ENCODE measurements around the gene KIFC3. TPM values are rescaled to one million over a fixed set of nuclear protein-coding genes. Genes with fewer than 3 reads are reported as not detected.

The KIFC3 gene
- total RNA-seq, 1 donor from 2014 or later, result 96.9 TPM

- DNase-seq (ENCODE audit: low read depth) (no peak), FAIRE-seq (no peak)
- H3K4me1 Mint-ChIP-seq (ENCODE audit: low read depth, unreplicated experiment), result peaks cover 6% of the 10 kb centered on the region
- H3K79me2 ChIP-seq (ENCODE audit: insufficient read depth, low read length), result no peaks in the 10 kb centered on the region
- no peak for TF ChIP-seq EZH2 (IDR thresholded peaks at IDR 0.05; ENCODE audit: insufficient read depth, low read length)
- no peak overlapping the region for H2AFZ ChIP-seq (ENCODE audit: low read depth, low read length)
- H3K9ac ChIP-seq (ENCODE audit: low read length), result no peak overlapping the region
- H3K27me3 Mint-ChIP-seq (ENCODE audit: low read depth, unreplicated experiment), result no peaks in the 10 kb centered on the region
- no peaks in the 10 kb centered on the region for H3K4me1 ChIP-seq (ENCODE audit: insufficient read depth, low read length)
- H3K27ac Mint-ChIP-seq (ENCODE audit: unreplicated experiment), result no peak overlapping the region
- peaks cover 17% of the 10 kb centered on the region for H4K20me1 ChIP-seq (ENCODE audit: insufficient read depth, low read length)
- no peak overlapping the region for H3K4me3 ChIP-seq (ENCODE audit: insufficient read depth, low read depth, low read length)
- peaks cover 12% of the 10 kb centered on the region for H3K36me3 Mint-ChIP-seq (ENCODE audit: low read depth, unreplicated experiment)
- no peak overlapping the region for H3K4me2 ChIP-seq (ENCODE audit: low read length)
- H3K4me3 Mint-ChIP-seq (ENCODE audit: unreplicated experiment), result peak overlapping the region; percentile 40
- H3K9me3 Mint-ChIP-seq (ENCODE audit: unreplicated experiment), result no peaks in the 10 kb centered on the region
- H3K27me3 ChIP-seq (ENCODE audit: insufficient read depth, low read length), result no peaks in the 10 kb centered on the region
- no peaks in the 10 kb centered on the region for H3K36me3 ChIP-seq (ENCODE audit: insufficient read depth, low read length)
- H3K9me3 ChIP-seq (ENCODE audit: insufficient read depth, low read depth, low read length), result no peaks in the 10 kb centered on the region
- H3K27ac ChIP-seq (ENCODE audit: low read depth, low read length), result no peak overlapping the region
Observed at GRCh38 chr16:57755061-57755684, 47.1 kb downstream of the KIFC3 start.

GRCh38 chr16:57754354-57755060 lies 47.8 kb downstream of the KIFC3 start:
- Histone ChIP-seq H4K20me1 (ENCODE audit: insufficient read depth, low read length) (peaks cover 19% of the 10 kb centered on the region), H3K27ac (ENCODE audit: low read depth, low read length) (no peak overlapping the region), H3K27me3 (ENCODE audit: insufficient read depth, low read length) (no peaks in the 10 kb centered on the region), H3K79me2 (ENCODE audit: insufficient read depth, low read length) (no peaks in the 10 kb centered on the region), H3K4me2 (ENCODE audit: low read length) (no peak overlapping the region), H3K36me3 (ENCODE audit: insufficient read depth, low read length) (no peaks in the 10 kb centered on the region), H3K4me1 (ENCODE audit: insufficient read depth, low read length) (no peaks in the 10 kb centered on the region), H3K9ac (ENCODE audit: low read length) (no peak overlapping the region), H2AFZ (ENCODE audit: low read depth, low read length) (no peak overlapping the region), H3K9me3 (ENCODE audit: insufficient read depth, low read depth, low read length) (no peaks in the 10 kb centered on the region), H3K4me3 (ENCODE audit: insufficient read depth, low read depth, low read length) (no peak overlapping the region)
- no peak for DNase-seq (ENCODE audit: low read depth)
- TF ChIP-seq EZH2 (IDR thresholded peaks at IDR 0.05; ENCODE audit: insufficient read depth, low read length), result no peak
- TF ChIP-seq CTCF (IDR thresholded peaks at IDR 0.05; ENCODE audit: insufficient read depth, low read depth, low read length), result no peak
- Mint-ChIP-seq H3K9me3 (ENCODE audit: unreplicated experiment) (no peaks in the 10 kb centered on the region), H3K4me1 (ENCODE audit: low read depth, unreplicated experiment) (peaks cover 2% of the 10 kb centered on the region), H3K27ac (ENCODE audit: unreplicated experiment) (peak overlapping the region; percentile 34), H3K4me3 (ENCODE audit: unreplicated experiment) (no peak overlapping the region), H3K36me3 (ENCODE audit: low read depth, unreplicated experiment) (peaks cover 8% of the 10 kb centered on the region), H3K27me3 (ENCODE audit: low read depth, unreplicated experiment) (no peaks in the 10 kb centered on the region)
- no peak for FAIRE-seq

GRCh38 chr16:57753448-57754353 lies 48.6 kb downstream of the KIFC3 start:
- H3K36me3 ChIP-seq (ENCODE audit: insufficient read depth, low read length), result no peaks in the 10 kb centered on the region
- Mint-ChIP-seq H3K27me3 (ENCODE audit: low read depth, unreplicated experiment) (no peaks in the 10 kb centered on the region), H3K36me3 (ENCODE audit: low read depth, unreplicated experiment) (peaks cover 15% of the 10 kb centered on the region), H3K9me3 (ENCODE audit: unreplicated experiment) (no peaks in the 10 kb centered on the region), H3K4me3 (ENCODE audit: unreplicated experiment) (no peak overlapping the region), H3K27ac (ENCODE audit: unreplicated experiment) (peak overlapping the region; percentile 34), H3K4me1 (ENCODE audit: low read depth, unreplicated experiment) (peaks cover 2% of the 10 kb centered on the region)
- FAIRE-seq (no peak), DNase-seq (ENCODE audit: low read depth) (no peak)
- TF ChIP-seq EZH2 (IDR thresholded peaks at IDR 0.05; ENCODE audit: insufficient read depth, low read length) (no peak), CTCF (IDR thresholded peaks at IDR 0.05; ENCODE audit: insufficient read depth, low read depth, low read length) (no peak)
- no peaks in the 10 kb centered on the region for H3K9me3 ChIP-seq (ENCODE audit: insufficient read depth, low read depth, low read length)
- no peak overlapping the region for H3K27ac ChIP-seq (ENCODE audit: low read depth, low read length)
- no peak overlapping the region for H3K4me2 ChIP-seq (ENCODE audit: low read length)
- no peaks in the 10 kb centered on the region for H3K27me3 ChIP-seq (ENCODE audit: insufficient read depth, low read length)
- H4K20me1 ChIP-seq (ENCODE audit: insufficient read depth, low read length), result peaks cover 19% of the 10 kb centered on the region
- no peak overlapping the region for H3K9ac ChIP-seq (ENCODE audit: low read length)
- H3K4me1 ChIP-seq (ENCODE audit: insufficient read depth, low read length), result no peaks in the 10 kb centered on the region
- H2AFZ ChIP-seq (ENCODE audit: low read depth, low read length), result no peak overlapping the region
- no peaks in the 10 kb centered on the region for H3K79me2 ChIP-seq (ENCODE audit: insufficient read depth, low read length)
- H3K4me3 ChIP-seq (ENCODE audit: insufficient read depth, low read depth, low read length), result no peak overlapping the region
